Lower lobe of right lung (tissue), 2 donors: ENCODE data around the gene HTT. TPM values are rescaled to one million over a fixed set of nuclear protein-coding genes. Genes with fewer than 3 reads are reported as not detected.

Experiments used
- ATAC-seq, 2 donors: fragments of 200-7000 bp; cut with Tn5 transposase; one replicate each; pipeline ENCODE4 v1.9.1; 2020 to 2022; ENCODE audit warnings: mild to moderate bottlenecking in 2 of 2, moderate library complexity in 2 of 2
- DNase-seq: peaks from one replicate; pipeline ENCODE4 v3.0.0-alpha.2; 2020
- H3K27ac ChIP-seq: fragments of 200-600 bp; one replicate; pipeline ENCODE4 v1.8.0; 2022
- H3K27me3 ChIP-seq: fragments of 200-600 bp; one replicate; pipeline ENCODE4 v1.8.0; 2022; ENCODE audit warnings: low read depth
- H3K36me3 ChIP-seq: fragments of 200-600 bp; one replicate; pipeline ENCODE4 v1.8.0; 2022; ENCODE audit warnings: mild to moderate bottlenecking
- H3K4me1 ChIP-seq: fragments of 200-600 bp; one replicate; pipeline ENCODE4 v1.8.0; 2022
- H3K4me3 ChIP-seq: fragments of 200-600 bp; one replicate; pipeline ENCODE4 v1.8.0; 2022; ENCODE audit warnings: mild to moderate bottlenecking
- H3K9me3 ChIP-seq: fragments of 200-600 bp; one replicate; pipeline ENCODE4 v1.8.0; 2022
- intact Hi-C: fragments of 100-400 bp; cut with DNase I; formaldehyde crosslinking; loops from one replicate; pipeline ENCODE4 v1.11.0; 2022
- total RNA-seq: library from RNA; stranded (reverse); fragmentation: NEBNext Ultra II Directional; extraction: Animal tissue kit (Norgen Biotek cat#: 25700); gene quantifications from one replicate; pipeline ENCODE4 v1.2.1, GENCODE V29; 2021
- TF ChIP-seq, protein P1 (sequence below): fragments of 200-600 bp; IDR thresholded peaks from one replicate; pipeline ENCODE4 v1.8.0; 2022; ENCODE audit warnings: antibody characterized with exemption, mild to moderate bottlenecking
- donor health status: DM: no; HTN: yes; CAD: no; lungs with severe emphysema.

HTT gene
- total RNA-seq, 1 donor from 2014 or later, result 73.1 TPM

DNA sequence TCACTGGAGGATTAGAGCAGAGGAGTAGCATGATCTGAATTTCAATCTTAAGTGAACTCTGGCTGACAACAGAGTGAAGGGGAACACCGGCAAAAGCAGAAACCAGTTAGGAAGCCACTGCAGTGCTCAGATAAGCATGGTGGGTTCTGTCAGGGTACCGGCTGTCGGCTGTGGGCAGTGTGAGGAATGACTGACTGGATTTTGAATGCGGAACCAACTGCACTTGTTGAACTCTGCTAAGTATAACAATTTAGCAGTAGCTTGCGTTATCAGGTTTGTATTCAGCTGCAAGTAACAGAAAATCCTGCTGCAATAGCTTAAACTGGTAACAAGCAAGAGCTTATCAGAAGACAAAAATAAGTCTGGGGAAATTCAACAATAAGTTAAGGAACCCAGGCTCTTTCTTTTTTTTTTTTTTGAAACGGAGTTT is 5.2 kb downstream of the HTT start:
- Histone ChIP-seq H3K27ac (no peak overlapping the region), H3K27me3 (no peaks in the 10 kb centered on the region), H3K4me3 (no peak overlapping the region), H3K9me3 (no peaks in the 10 kb centered on the region), H3K36me3 (no peaks in the 10 kb centered on the region), H3K4me1 (peaks cover 15% of the 10 kb centered on the region)
- intact Hi-C loops, result no loop called here
- DNase-seq (no peak), ATAC-seq (peak in 1 of 2 donors; percentile 32)
- TF ChIP-seq, protein P1, sequence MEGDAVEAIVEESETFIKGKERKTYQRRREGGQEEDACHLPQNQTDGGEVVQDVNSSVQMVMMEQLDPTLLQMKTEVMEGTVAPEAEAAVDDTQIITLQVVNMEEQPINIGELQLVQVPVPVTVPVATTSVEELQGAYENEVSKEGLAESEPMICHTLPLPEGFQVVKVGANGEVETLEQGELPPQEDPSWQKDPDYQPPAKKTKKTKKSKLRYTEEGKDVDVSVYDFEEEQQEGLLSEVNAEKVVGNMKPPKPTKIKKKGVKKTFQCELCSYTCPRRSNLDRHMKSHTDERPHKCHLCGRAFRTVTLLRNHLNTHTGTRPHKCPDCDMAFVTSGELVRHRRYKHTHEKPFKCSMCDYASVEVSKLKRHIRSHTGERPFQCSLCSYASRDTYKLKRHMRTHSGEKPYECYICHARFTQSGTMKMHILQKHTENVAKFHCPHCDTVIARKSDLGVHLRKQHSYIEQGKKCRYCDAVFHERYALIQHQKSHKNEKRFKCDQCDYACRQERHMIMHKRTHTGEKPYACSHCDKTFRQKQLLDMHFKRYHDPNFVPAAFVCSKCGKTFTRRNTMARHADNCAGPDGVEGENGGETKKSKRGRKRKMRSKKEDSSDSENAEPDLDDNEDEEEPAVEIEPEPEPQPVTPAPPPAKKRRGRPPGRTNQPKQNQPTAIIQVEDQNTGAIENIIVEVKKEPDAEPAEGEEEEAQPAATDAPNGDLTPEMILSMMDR, result no peak

DNA sequence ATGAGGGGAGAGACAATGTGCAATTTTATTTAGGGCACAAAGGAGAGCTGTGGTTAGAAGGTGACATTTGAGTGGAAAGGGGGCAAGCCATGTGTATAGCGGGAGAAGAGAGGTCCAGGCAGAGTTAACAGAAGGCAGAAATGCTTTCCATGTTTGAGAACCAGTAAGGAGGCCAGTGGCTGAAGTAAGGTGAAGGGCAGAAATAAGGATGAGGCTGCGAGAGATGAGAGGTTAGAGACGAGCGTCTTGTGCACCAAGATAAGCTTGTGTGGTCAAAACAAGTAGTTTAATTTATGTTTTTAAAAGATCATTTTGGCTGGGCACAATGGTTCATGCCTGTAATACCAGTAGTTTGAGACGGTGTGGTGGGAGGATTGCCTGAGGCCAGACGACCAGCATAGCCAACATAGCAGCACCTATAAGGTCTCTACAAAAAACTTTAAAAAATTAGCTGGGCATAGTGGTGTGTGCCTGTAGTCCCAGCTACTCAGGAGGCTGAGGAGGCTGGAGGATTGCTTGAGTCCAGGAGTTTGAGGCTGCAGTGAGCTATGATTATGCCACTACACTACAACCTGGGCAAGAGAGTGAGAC is 8.5 kb downstream of the HTT start:
- intact Hi-C loops, result no loop called here
- Histone ChIP-seq H3K27ac (no peak overlapping the region), H3K27me3 (no peaks in the 10 kb centered on the region), H3K36me3 (peaks cover 14% of the 10 kb centered on the region), H3K9me3 (no peaks in the 10 kb centered on the region), H3K4me3 (no peak overlapping the region), H3K4me1 (no peaks in the 10 kb centered on the region)
- TF ChIP-seq, protein P1, result no peak
- ATAC-seq (no peak), DNase-seq (no peak)

DNA sequence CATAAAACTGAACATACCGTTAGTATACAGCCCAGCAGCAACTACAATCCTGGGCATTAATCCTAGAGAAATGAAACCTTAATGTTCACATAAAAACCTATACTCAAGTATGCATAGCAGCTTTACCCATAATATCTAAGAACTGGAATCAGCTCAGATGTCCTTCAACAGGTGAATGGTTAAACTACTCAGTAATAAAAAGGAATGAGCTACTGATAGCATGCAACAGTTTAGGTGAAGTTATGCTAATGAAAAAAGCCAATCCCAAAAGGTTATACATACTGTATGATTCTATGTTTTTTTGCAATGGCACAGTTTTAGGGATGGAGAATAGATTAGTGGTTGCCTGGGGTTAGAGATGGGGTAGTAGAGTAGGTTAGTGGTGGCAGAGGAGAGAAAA is 9.3 kb downstream of the HTT start:
- Histone ChIP-seq H3K4me3 (no peak overlapping the region), H3K27me3 (no peaks in the 10 kb centered on the region), H3K36me3 (peaks cover 21% of the 10 kb centered on the region), H3K27ac (no peak overlapping the region), H3K4me1 (no peaks in the 10 kb centered on the region), H3K9me3 (no peaks in the 10 kb centered on the region)
- ATAC-seq (no peak), DNase-seq (no peak)
- intact Hi-C loops, result no loop called here
- TF ChIP-seq, protein P1, result no peak

DNA sequence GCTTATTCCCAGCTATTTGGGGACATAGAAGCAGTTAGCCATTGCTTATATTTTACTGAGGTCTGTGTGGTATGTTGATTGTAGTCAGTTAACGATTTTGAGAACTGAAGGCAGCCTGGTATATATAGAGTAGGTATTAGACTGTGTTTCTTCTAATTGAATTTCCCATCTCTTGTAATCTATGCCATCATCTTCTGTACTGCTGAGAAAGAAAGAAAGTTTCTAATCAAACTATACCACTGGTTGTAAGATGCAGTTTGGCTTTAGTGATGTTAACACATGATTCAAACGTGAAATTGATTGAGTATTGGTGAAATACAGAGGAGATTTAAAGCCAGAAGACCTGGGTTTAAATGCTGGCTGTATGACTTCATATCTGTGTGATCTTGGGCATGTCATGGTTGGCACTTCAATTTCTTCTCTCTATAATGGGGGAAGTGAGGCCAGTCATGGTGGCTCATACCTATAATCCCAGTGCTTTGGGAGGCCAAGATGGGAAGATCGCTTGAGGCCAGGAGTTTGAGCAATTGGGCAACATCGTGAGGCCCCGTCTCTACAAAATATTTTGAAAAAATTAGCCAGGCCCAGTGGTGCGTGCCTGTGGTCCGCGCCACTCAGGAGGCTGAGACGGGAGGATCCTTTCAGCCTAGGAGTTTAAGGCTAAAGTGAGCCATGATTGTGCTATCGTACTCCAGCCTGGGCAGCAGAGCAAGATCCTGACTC is 11.6 kb downstream of the HTT start:
- Histone ChIP-seq H3K36me3 (peaks cover 35% of the 10 kb centered on the region), H3K9me3 (no peaks in the 10 kb centered on the region), H3K4me3 (no peak overlapping the region), H3K27me3 (no peaks in the 10 kb centered on the region), H3K27ac (no peak overlapping the region), H3K4me1 (no peaks in the 10 kb centered on the region)
- TF ChIP-seq, protein P1, result no peak
- DNase-seq (no peak), ATAC-seq (no peak)
- intact Hi-C loops, result no loop called here

DNA sequence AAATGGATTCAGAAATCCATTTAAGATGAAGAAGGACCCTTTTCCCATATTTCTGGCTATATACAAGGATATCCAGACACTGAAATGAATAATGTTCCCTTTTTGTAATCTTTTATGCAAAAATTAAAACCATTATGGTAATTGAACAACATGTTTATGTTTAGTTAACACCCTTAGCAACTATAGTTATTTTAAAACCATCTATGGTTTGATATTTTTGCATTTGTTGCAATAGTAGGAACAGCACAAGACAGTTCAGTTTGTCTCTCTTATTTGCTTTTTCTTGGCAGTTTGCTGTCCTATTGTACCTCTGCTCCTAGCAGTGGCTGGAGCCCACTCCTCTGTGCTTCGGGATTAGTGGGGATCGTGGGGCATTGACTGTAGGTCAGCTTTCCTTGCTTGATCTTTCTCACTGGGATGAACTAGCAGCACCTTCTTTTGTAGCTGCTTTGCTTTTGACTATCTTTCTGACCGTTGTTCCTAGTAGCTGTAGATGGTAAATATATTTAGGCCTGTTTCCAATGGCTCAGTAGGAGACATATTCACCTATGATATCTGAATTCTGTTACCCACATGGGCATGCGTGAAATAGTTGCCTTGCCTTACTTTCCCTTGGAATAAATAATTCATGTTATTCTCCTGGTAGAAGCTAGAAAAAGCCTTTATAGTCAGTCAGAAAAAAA is 12.8 kb downstream of the HTT start:
- Histone ChIP-seq H3K4me1 (no peaks in the 10 kb centered on the region), H3K36me3 (peaks cover 45% of the 10 kb centered on the region), H3K27me3 (no peaks in the 10 kb centered on the region), H3K27ac (no peak overlapping the region), H3K9me3 (no peaks in the 10 kb centered on the region), H3K4me3 (no peak overlapping the region)
- ATAC-seq (no peak), DNase-seq (no peak)
- TF ChIP-seq, protein P1, result no peak
- intact Hi-C loops, result no loop called here
